B cell (primary cell): ENCODE data around the gene PPP1R12C.

Source experiments
- EZH2 ChIP-seq: IDR thresholded peaks from 2 replicates; pipeline ENCODE4 v1.6.1; 2012; ENCODE audit warnings: borderline replicate concordance, low read depth, mild to moderate bottlenecking, moderate library complexity, low read length; ENCODE audit not compliant: insufficient read depth, poor library complexity, severe bottlenecking
- TF ChIP-seq, protein P1 (sequence below): fragments of 200-600 bp; IDR thresholded peaks from one replicate; pipeline ENCODE4 v1.8.0; 2022; ENCODE audit warnings: antibody characterized with exemption, mild to moderate bottlenecking

GRCh38 chr19:55112246-55112776 is 5.1 kb downstream of the PPP1R12C start:
- TF ChIP-seq, protein P1, sequence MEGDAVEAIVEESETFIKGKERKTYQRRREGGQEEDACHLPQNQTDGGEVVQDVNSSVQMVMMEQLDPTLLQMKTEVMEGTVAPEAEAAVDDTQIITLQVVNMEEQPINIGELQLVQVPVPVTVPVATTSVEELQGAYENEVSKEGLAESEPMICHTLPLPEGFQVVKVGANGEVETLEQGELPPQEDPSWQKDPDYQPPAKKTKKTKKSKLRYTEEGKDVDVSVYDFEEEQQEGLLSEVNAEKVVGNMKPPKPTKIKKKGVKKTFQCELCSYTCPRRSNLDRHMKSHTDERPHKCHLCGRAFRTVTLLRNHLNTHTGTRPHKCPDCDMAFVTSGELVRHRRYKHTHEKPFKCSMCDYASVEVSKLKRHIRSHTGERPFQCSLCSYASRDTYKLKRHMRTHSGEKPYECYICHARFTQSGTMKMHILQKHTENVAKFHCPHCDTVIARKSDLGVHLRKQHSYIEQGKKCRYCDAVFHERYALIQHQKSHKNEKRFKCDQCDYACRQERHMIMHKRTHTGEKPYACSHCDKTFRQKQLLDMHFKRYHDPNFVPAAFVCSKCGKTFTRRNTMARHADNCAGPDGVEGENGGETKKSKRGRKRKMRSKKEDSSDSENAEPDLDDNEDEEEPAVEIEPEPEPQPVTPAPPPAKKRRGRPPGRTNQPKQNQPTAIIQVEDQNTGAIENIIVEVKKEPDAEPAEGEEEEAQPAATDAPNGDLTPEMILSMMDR: no peak
- TF ChIP-seq EZH2: no peak
